H1 (cell line): ENCODE results near the gene NPHP4. TPM values are rescaled to one million over a fixed set of nuclear protein-coding genes. Genes with fewer than 3 reads are reported as not detected.

ENCODE experiments used
- CTCF ChIA-PET: fragments of 300-600 bp; sonication (Branson Sonifier 250); formaldehyde crosslinking; loops from one replicate; lab custom pipeline; 2021; ENCODE audit not compliant: partially characterized antibody; lab: Charles Lee
- POLR2A ChIA-PET: fragments of 300-600 bp; sonication (Branson Sonifier 250); formaldehyde crosslinking; loops from one replicate; lab custom pipeline; 2021; ENCODE audit warnings: inconsistent platforms; ENCODE audit not compliant: partially characterized antibody; lab: Charles Lee
- DNase-seq, 2 experiments: peaks; one replicate each; pipeline versions ENCODE4 v3.0.0 to v3.0.0-alpha.2; 2010 to 2022; ENCODE audit warnings: low spot score in 2 of 2, low read depth in 1 of 2, mixed read lengths in 1 of 2
- FAIRE-seq: peaks from 2 replicates; lab custom pipeline; 2011; peaks lifted over from hg19 to GRCh38; lab: Jason Lieb, UNC
- H2AFZ ChIP-seq: 2 replicates; pipeline ENCODE4 v1.8.1; 2012; ENCODE audit warnings: low read length, inconsistent platforms
- H2AK5ac ChIP-seq: 2 replicates; pipeline ENCODE4 v1.6.1; 2013; ENCODE audit warnings: low read depth, low read length
- H2BK120ac ChIP-seq: replicated peaks from 2 replicates; pipeline ENCODE3; 2013; ENCODE audit warnings: low read depth, low read length, inconsistent platforms
- H2BK12ac ChIP-seq: 2 replicates; pipeline ENCODE4 v1.6.1; 2013; ENCODE audit warnings: low read depth, low read length
- H2BK15ac ChIP-seq: 2 replicates; pipeline ENCODE4 v1.6.1; 2013; ENCODE audit warnings: low read length
- H2BK20ac ChIP-seq: 2 replicates; pipeline ENCODE4 v1.6.1; 2013; ENCODE audit warnings: low read length
- H2BK5ac ChIP-seq: 2 replicates; pipeline ENCODE4 v1.6.1; 2013; ENCODE audit warnings: low read depth, low read length
- H3K14ac ChIP-seq: 2 replicates; pipeline ENCODE4 v1.6.1; 2013; ENCODE audit warnings: inconsistent platforms; ENCODE audit not compliant: insufficient read length
- H3K18ac ChIP-seq: 2 replicates; pipeline ENCODE4 v1.6.1; 2013; ENCODE audit warnings: low read length; ENCODE audit errors: extremely low read depth
- H3K23ac ChIP-seq: 2 replicates; pipeline ENCODE4 v1.6.1; 2013; ENCODE audit warnings: inconsistent platforms; ENCODE audit not compliant: insufficient read length
- H3K23me2 ChIP-seq: 2 replicates; pipeline ENCODE4 v1.6.1; 2013; ENCODE audit warnings: low read depth, low read length
- H3K27ac ChIP-seq: 2 replicates; pipeline ENCODE4 v1.6.1; 2011; ENCODE audit warnings: low read depth, low read length, inconsistent platforms
- H3K27me3 ChIP-seq, 4 experiments: replicated peaks in 1 of 4; 1 replicate in 1 of 4; 2 replicates in 3 of 4; pipeline versions ENCODE4 v1.6.1 to v1.8.1; 2011 to 2013; ENCODE audit warnings: low read length in 3 of 4, mild to moderate bottlenecking in 3 of 4, inconsistent platforms in 2 of 4, mixed read lengths in 2 of 4, moderate library complexity in 1 of 4; ENCODE audit not compliant: control insufficient read depth in 3 of 4, insufficient read depth in 3 of 4; ENCODE audit errors: extremely low read depth in 1 of 4
- H3K36me3 ChIP-seq, 4 experiments: 2 replicates each; pipeline versions ENCODE4 v1.6.1 to v1.8.1; 2011 to 2013; ENCODE audit warnings: mild to moderate bottlenecking in 4 of 4, low read length in 3 of 4, moderate library complexity in 2 of 4, control low read depth in 1 of 4, inconsistent platforms in 1 of 4; ENCODE audit not compliant: insufficient read depth in 4 of 4, control insufficient read depth in 2 of 4
- H3K4ac ChIP-seq: replicated peaks from 2 replicates; pipeline ENCODE3; 2013; ENCODE audit warnings: low read length, low read depth, mixed read lengths, inconsistent platforms; ENCODE audit not compliant: insufficient read length
- H3K4me1 ChIP-seq, 4 experiments: replicated peaks in 1 of 4; 1 replicate in 1 of 4; 2 replicates in 3 of 4; pipeline versions ENCODE4 v1.6.1 to v1.8.1; 2011 to 2013; ENCODE audit warnings: low read length in 3 of 4, inconsistent platforms in 2 of 4, mixed read lengths in 1 of 4; ENCODE audit not compliant: insufficient read depth in 4 of 4, control insufficient read depth in 3 of 4
- H3K4me2 ChIP-seq, 2 experiments: 2 replicates each; pipeline versions ENCODE4 v1.6.1 to v1.8.1; 2011 to 2013; ENCODE audit warnings: low read depth in 2 of 2, low read length in 2 of 2, control low read depth in 1 of 2, inconsistent platforms in 1 of 2, mild to moderate bottlenecking in 1 of 2; ENCODE audit not compliant: insufficient read depth in 1 of 2
- H3K4me3 ChIP-seq, 4 experiments: fragments of 200-600, 300-600 bp in 1 of 4; sonication (generic), shearing (Covaris generic), sonication (Bioruptor Twin) in 1 of 4; 2 replicates each; pipeline versions ENCODE4 v1.5.1 to v1.8.1; 2011 to 2016; ENCODE audit warnings: low read length in 4 of 4, low read depth in 3 of 4, control low read depth in 2 of 4, inconsistent platforms in 2 of 4, mild to moderate bottlenecking in 2 of 4, mixed read lengths in 1 of 4, moderate library complexity in 1 of 4; ENCODE audit not compliant: insufficient read depth in 2 of 4; ENCODE audit errors: extremely low read depth in 1 of 4
- H3K56ac ChIP-seq: replicated peaks from 2 replicates; pipeline ENCODE3; 2013; ENCODE audit warnings: low read depth, mild to moderate bottlenecking, mixed read lengths, low read length, inconsistent platforms; ENCODE audit not compliant: insufficient read length
- H3K79me1 ChIP-seq: 2 replicates; pipeline ENCODE4 v1.6.1; 2013; ENCODE audit warnings: low read depth, low read length, control low read depth
- H3K79me2 ChIP-seq, 2 experiments: 2 replicates each; pipeline versions ENCODE4 v1.6.1 to v1.8.1; 2012 to 2013; ENCODE audit warnings: low read length in 2 of 2, mild to moderate bottlenecking in 2 of 2, inconsistent platforms in 1 of 2; ENCODE audit not compliant: insufficient read depth in 2 of 2, control insufficient read depth in 1 of 2
- H3K9ac ChIP-seq, 4 experiments: replicated peaks in 1 of 4; 1 replicate in 1 of 4; 2 replicates in 3 of 4; pipeline versions ENCODE4 v1.6.1 to v1.8.1; 2011 to 2013; ENCODE audit warnings: low read depth in 3 of 4, low read length in 3 of 4, control low read depth in 2 of 4, mild to moderate bottlenecking in 2 of 4, moderate library complexity in 2 of 4, inconsistent platforms in 1 of 4; ENCODE audit errors: extremely low read depth in 1 of 4
- H3K9me3 ChIP-seq, 2 experiments: 2 replicates each; pipeline versions ENCODE4 v1.6.1 to v1.8.1; 2012 to 2013; ENCODE audit warnings: mild to moderate bottlenecking in 2 of 2, moderate library complexity in 2 of 2, control low read depth in 1 of 2, inconsistent platforms in 1 of 2, low read depth in 1 of 2, low read length in 1 of 2, mixed read lengths in 1 of 2; ENCODE audit not compliant: insufficient read depth in 2 of 2
- H4K20me1 ChIP-seq, 2 experiments: replicated peaks in 1 of 2; 2 replicates each; pipeline versions ENCODE3 to v1.8.1; 2011 to 2013; ENCODE audit warnings: inconsistent platforms in 2 of 2, low read length in 2 of 2, mild to moderate bottlenecking in 1 of 2; ENCODE audit not compliant: insufficient read depth in 2 of 2, control insufficient read depth in 1 of 2
- H4K5ac ChIP-seq: 2 replicates; pipeline ENCODE4 v1.6.1; 2013; ENCODE audit warnings: low read length, low read depth, mixed read lengths, inconsistent platforms; ENCODE audit not compliant: insufficient read length
- H4K8ac ChIP-seq: 2 replicates; pipeline ENCODE4 v1.8.0; 2013; ENCODE audit warnings: mild to moderate bottlenecking, moderate library complexity, low read length, inconsistent platforms; ENCODE audit not compliant: insufficient read depth; ENCODE audit errors: extremely low read depth
- H4K91ac ChIP-seq: replicated peaks from 2 replicates; pipeline ENCODE3; 2013; ENCODE audit warnings: low read length, mixed read lengths, inconsistent platforms; ENCODE audit not compliant: insufficient read length
- BACH1 ChIP-seq: IDR thresholded peaks from 2 replicates; pipeline ENCODE4 v1.6.1; 2012; ENCODE audit warnings: low read length, improper control_type of control experiment
- CBX5 ChIP-seq: fragments of 300-800, 300-1000 bp; sonication (generic); IDR thresholded peaks from 2 replicates; pipeline ENCODE4 v1.7.1; 2016; ENCODE audit warnings: antibody characterized with exemption, low read length, low read depth
- CREB1 ChIP-seq: IDR thresholded peaks from 2 replicates; pipeline ENCODE4 v1.6.1; 2012; ENCODE audit warnings: inconsistent platforms
- EZH2 ChIP-seq: fragments of 200-600 bp; sonication (generic); IDR thresholded peaks from 2 replicates; pipeline ENCODE4 v1.7.1; 2012; ENCODE audit warnings: low read depth, mild to moderate bottlenecking, moderate library complexity, low read length, inconsistent platforms; ENCODE audit not compliant: severe bottlenecking
- GTF2F1 ChIP-seq: IDR thresholded peaks from 2 replicates; pipeline ENCODE4 v1.6.1; 2012; ENCODE audit warnings: low read depth, low read length, improper control_type of control experiment, borderline replicate concordance
- JUN ChIP-seq: IDR thresholded peaks from 2 replicates; pipeline ENCODE4 v1.6.1; 2011; ENCODE audit warnings: low read depth, mild to moderate bottlenecking, improper control_type of control experiment, low read length
- MAX ChIP-seq: IDR thresholded peaks from 2 replicates; pipeline ENCODE4 v1.6.1; 2012; ENCODE audit warnings: inconsistent platforms
- POU5F1 ChIP-seq: IDR thresholded peaks from 2 replicates; pipeline ENCODE4 v1.6.1; 2011; ENCODE audit warnings: low read depth, mild to moderate bottlenecking, low read length, moderate library complexity
- RAD21 ChIP-seq, 2 experiments: IDR thresholded peaks in 1 of 2; conservative IDR thresholded peaks in 1 of 2; 2 replicates each; pipeline ENCODE4 v1.6.1; 2011; ENCODE audit warnings: low read depth in 2 of 2, low read length in 2 of 2, improper control_type of control experiment in 1 of 2, inconsistent platforms in 1 of 2, mild to moderate bottlenecking in 1 of 2, moderate library complexity in 1 of 2
- SP2 ChIP-seq: IDR thresholded peaks from 2 replicates; pipeline ENCODE4 v1.6.1; 2012; ENCODE audit warnings: mild to moderate bottlenecking, low read length, inconsistent platforms
- SP4 ChIP-seq: IDR thresholded peaks from 2 replicates; pipeline ENCODE4 v1.6.1; 2012; ENCODE audit warnings: low read length, inconsistent platforms
- ZNF274 ChIP-seq: IDR thresholded peaks from 2 replicates; pipeline ENCODE4 v1.7.0; 2012; ENCODE audit warnings: low read length, borderline replicate concordance; ENCODE audit errors: extremely low read depth
- WGBS, 2 experiments: shearing (Covaris generic) in 1 of 2; methylation state at CpG; one replicate each; pipeline versions ENCODE4 v1.1.6 to v1.1.7; 2013 to 2015; ENCODE audit warnings: low lambda C conversion rate in 2 of 2, mixed read lengths in 2 of 2, inconsistent platforms in 1 of 2, low coverage in 1 of 2, missing lambda C conversion rate in 1 of 2; ENCODE audit not compliant: insufficient replicate concordance in 2 of 2, insufficient coverage in 1 of 2, insufficient read length in 1 of 2; ENCODE audit errors: extremely low coverage in 1 of 2, missing lambda C conversion rate in 1 of 2; 5-methylcytosine and 5-hydroxymethylcytosine counted together
- polyA plus RNA-seq, 7 experiments: library from polyadenylated mRNA; depleted of rRNA in 3 of 7; stranded (reverse) in 5 of 7; unstranded in 2 of 7; fragments of >200 nt in 5 of 7; fragments of 200-250 nt in 2 of 7; gene quantifications; 1 replicate in 5 of 7; 2 replicates in 1 of 7; 4 replicates in 1 of 7; pipeline versions ENCODE4 v1.2.1 to v1.2.3, GENCODE V29; 2011 to 2013; ENCODE audit warnings: missing spikeins in 2 of 7, mixed read lengths in 2 of 7
- total RNA-seq: library from RNA; stranded (reverse); fragmentation: NEBNext Ultra II Directional; extraction: Animal tissue kit (Norgen Biotek cat#: 25700); gene quantifications from 2 replicates; pipeline ENCODE4 v1.2.1, GENCODE V29; 2021

Gene NPHP4
- total and polyA plus RNA-seq, 2 of the 8 experiments (the other 6 are each of a cell fraction or from before 2014, with no cell fraction given), result 5.8 to 14.0 TPM

- Histone ChIP-seq H3K9me3 (0 out of 4 replicates have a peak, but pooled peaks cover 0 to 3% of the 10 kb centered on the region in 2 experiments), H2BK20ac (no peak overlapping the region), H2BK15ac (no peak overlapping the region), H3K4me3 (no peak overlapping the region), H3K4ac (no peak overlapping the region), H3K23me2 (peaks cover 1% of the 10 kb centered on the region; the same call in 1 of the 2 replicates), H2AFZ (no peak overlapping the region), H2BK12ac (no peak overlapping the region)
- POLR2A ChIA-PET, result interaction anchor here (0.6 kb wide), 1 partner anchor 814 kb away, joined by 3 read pairs; no protein-coding TSS in a partner anchor
- 84% methylated on average over 12 of the region's 12 CpGs; no CpG with 5 or more reads in 1 of the 2 experiments for WGBS, 2 experiments
- TF ChIP-seq EZH2, result no peak
- TF ChIP-seq POU5F1, result no peak
- no peak for TF ChIP-seq MAX
- TF ChIP-seq JUN, result no peak
- no peak for TF ChIP-seq ZNF274
- no peak for TF ChIP-seq CREB1
- no peak for TF ChIP-seq SP4
- no peak for TF ChIP-seq SP2
- TF ChIP-seq BACH1, result no peak
- no peak for TF ChIP-seq RAD21 (IDR thresholded peaks at IDR 0.05 in 1 of 2, conservative IDR thresholded peaks at IDR 0.05 in 1 of 2; ENCODE audit: low read depth in 2 of 2, low read length in 2 of 2)
- TF ChIP-seq CBX5, result no peak
- no peak for TF ChIP-seq GTF2F1
- TF ChIP-seq, all 59 proteins: peak for 0
- no peak overlapping the region; the same call in 1 of the 2 replicates for H4K8ac ChIP-seq
- H4K20me1 ChIP-seq, result no peaks in the 10 kb centered on the region
- H3K79me2 ChIP-seq, result no peaks in the 10 kb centered on the region
- H3K14ac ChIP-seq, result no peak overlapping the region
- CTCF ChIA-PET, result no interaction called here
- no peaks in the 10 kb centered on the region for H3K36me3 ChIP-seq
- no peaks in the 10 kb centered on the region for H3K27me3 ChIP-seq
- H3K23ac ChIP-seq, result no peak overlapping the region
- H2BK120ac ChIP-seq, result no peak overlapping the region
- H3K27ac ChIP-seq, result no peak overlapping the region
- FAIRE-seq (no peak), DNase-seq (no peak)
- no peak overlapping the region for H3K56ac ChIP-seq
- H2AK5ac ChIP-seq, result no peak overlapping the region
- H3K4me1 ChIP-seq, result no peaks in the 10 kb centered on the region; a peak in 1 of 7 replicates
- H3K4me2 ChIP-seq, result no peak overlapping the region
- no peak overlapping the region for H3K18ac ChIP-seq
- no peaks in the 10 kb centered on the region for H3K79me1 ChIP-seq
- no peak overlapping the region for H4K91ac ChIP-seq
- no peak overlapping the region for H3K9ac ChIP-seq
- H4K5ac ChIP-seq, result no peak overlapping the region
- H2BK5ac ChIP-seq, result no peak overlapping the region
Observed at GRCh38 chr1:5821540-5822176, 170.6 kb downstream of the NPHP4 start.
